HG03108 (cell line): Measurements from ENCODE around the gene TASOR2.

ENCODE experiments used
- ATAC-seq: cut with Tn5 transposase; IDR thresholded peaks from one replicate; pipeline ENCODE4 v1.9.1; 2021; ENCODE audit warnings: moderate library complexity; ENCODE audit not compliant: unreplicated experiment

Gene TASOR2

GRCh38 chr10:5684318-5684970 is at the start of gene TASOR2:
Gene TASOR2, plus strand, starts transcription at chr10:5684838. Its CDS starts 35,805 bp downstream, at chr10:5720643.
- peak; percentile 79 for ATAC-seq

- no peak for ATAC-seq
Measured at GRCh38 chr10:5634918-5635317, 49.7 kb upstream of the TASOR2 start.

GRCh38 chr10:5638494-5638893 is 46.1 kb upstream of the TASOR2 start:
- ATAC-seq, result no peak

- ATAC-seq, result no peak
Measured at GRCh38 chr10:5639066-5639465, 45.6 kb upstream of the TASOR2 start.

GRCh38 chr10:5640036-5640435 is 44.6 kb upstream of the TASOR2 start:
- no peak for ATAC-seq

GRCh38 chr10:5640501-5640900 is 44.1 kb upstream of the TASOR2 start:
- ATAC-seq, result no peak

- no peak for ATAC-seq
Measured at GRCh38 chr10:5641501-5641900, 43.1 kb upstream of the TASOR2 start.

GRCh38 chr10:5643346-5644067 is 41.1 kb upstream of the TASOR2 start:
- no peak for ATAC-seq

- no peak for ATAC-seq
Measured at GRCh38 chr10:5644930-5645329, 39.7 kb upstream of the TASOR2 start.

- ATAC-seq, result no peak
Measured at GRCh38 chr10:5645375-5645774, 39.3 kb upstream of the TASOR2 start.

- no peak for ATAC-seq
Measured at GRCh38 chr10:5645944-5646617, 38.6 kb upstream of the TASOR2 start.

- ATAC-seq, result no peak
Measured at GRCh38 chr10:5647507-5648240, 37.0 kb upstream of the TASOR2 start.

- ATAC-seq, result no peak
Measured at GRCh38 chr10:5648494-5649457, 35.9 kb upstream of the TASOR2 start.

GRCh38 chr10:5649746-5650145 is 34.9 kb upstream of the TASOR2 start:
- no peak for ATAC-seq

GRCh38 chr10:5650664-5651387 is 33.8 kb upstream of the TASOR2 start:
- ATAC-seq, result no peak

- no peak for ATAC-seq
Measured at GRCh38 chr10:5651388-5651764, 33.3 kb upstream of the TASOR2 start.

GRCh38 chr10:5652746-5653145 is 31.9 kb upstream of the TASOR2 start:
- no peak for ATAC-seq

- ATAC-seq, result no peak
Measured at GRCh38 chr10:5654218-5654755, 30.4 kb upstream of the TASOR2 start.

GRCh38 chr10:5655121-5655520 is 29.5 kb upstream of the TASOR2 start:
- no peak for ATAC-seq
